Left lobe of liver (tissue), 2 donors: ENCODE data around the gene FZR1. TPM values are rescaled to one million over a fixed set of nuclear protein-coding genes. Genes with fewer than 3 reads are reported as not detected.

ENCODE experiments used
- ATAC-seq: fragments of 200-7000 bp; cut with Tn5 transposase; one replicate; pipeline ENCODE4 v1.9.1; 2020; ENCODE audit warnings: mild to moderate bottlenecking, moderate library complexity
- DNase-seq: peaks from one replicate; pipeline ENCODE4 v3.0.0-alpha.2; 2020; ENCODE audit warnings: low spot score
- total RNA-seq: library from RNA; stranded (reverse); gene quantifications from one replicate; pipeline ENCODE4 v1.2.1, GENCODE V29; 2021
- donor health status: DM: no; HTN: no; CAD: no; lungs with moderate emphysema.
- donor health status: DM: no; HTN: yes; CAD: no.

The FZR1 gene
- total RNA-seq, 1 donor from 2014 or later, result 27.4 TPM

DNA sequence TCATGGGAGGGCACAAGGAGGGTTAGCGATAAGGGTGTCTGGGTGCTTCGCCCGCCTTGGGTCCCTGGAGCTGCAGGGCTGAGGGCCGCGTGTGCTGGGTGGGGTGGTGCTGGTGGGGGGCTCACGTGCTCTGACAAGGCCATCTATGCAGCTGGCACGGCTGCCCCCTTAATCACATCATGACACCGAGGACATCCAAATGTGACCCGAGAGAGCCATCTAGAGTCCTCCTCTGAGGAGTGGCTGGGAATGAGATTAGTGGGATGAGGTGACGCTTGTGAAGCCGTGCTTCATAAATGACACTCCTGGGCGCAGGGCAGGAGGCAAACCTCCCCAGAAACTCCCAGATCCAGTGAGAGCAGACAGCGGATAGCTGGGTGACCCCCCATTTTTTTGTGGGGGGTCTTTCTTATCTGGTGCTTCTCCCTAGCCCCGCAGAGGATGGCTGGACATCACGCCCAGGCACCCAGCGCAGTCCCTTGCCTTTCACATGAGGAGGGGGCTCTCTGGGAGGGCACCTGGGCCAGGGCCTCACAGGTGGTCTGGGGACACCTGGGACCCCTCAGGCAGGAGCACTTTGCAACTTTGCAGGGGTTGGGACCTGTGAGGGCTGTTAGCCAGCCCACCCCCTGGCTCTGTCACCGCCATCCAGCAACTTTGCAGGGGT lies 6.6 kb downstream of the FZR1 start:
- DNase-seq (no peak), ATAC-seq (no peak)

DNA sequence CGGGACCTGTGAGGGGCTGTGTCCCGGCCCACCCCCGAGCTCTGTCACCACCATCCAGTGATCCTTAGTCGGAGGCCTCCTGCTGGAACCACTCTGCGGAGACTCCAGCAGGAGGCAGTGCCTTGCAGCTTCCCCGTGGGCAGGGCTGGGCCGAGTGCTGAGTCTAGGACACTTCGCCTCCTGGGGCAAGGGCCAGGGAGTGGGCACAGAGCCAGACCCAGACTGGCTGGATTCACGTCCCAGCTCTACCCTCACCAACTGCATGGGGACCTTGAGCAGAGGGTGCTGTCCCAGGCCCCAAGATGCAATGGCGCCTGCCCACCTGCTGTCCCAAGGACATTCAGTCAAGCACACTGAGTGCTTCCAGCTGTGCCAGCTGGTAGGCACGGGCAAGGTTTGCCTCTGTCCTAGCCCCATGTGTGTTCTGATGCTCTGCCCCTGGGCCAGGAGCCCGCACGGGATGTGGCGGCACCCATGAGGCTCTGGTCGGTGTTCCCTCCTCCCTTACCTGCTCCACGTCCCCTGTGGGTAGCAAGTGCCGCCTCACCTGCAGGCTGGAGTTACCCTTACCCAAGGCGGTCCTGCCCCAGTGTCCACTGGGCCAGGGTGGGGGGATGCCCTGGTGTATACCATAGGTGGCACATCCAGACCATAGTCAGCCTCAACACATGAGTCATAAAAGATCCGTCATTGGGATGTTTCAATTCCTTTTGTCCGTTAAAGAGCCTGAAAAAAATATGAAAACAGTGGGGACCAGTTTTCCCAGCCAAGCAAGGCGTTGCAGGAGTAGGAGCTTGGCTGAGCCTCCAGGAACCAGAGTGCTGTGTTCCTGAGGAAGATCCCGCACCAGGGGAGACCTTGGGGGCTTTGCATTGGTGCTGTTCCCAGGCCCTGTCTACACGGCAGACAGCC lies 7.4 kb downstream of the FZR1 start:
- peak; percentile 65 for DNase-seq
- ATAC-seq, result peak; percentile 16

DNA sequence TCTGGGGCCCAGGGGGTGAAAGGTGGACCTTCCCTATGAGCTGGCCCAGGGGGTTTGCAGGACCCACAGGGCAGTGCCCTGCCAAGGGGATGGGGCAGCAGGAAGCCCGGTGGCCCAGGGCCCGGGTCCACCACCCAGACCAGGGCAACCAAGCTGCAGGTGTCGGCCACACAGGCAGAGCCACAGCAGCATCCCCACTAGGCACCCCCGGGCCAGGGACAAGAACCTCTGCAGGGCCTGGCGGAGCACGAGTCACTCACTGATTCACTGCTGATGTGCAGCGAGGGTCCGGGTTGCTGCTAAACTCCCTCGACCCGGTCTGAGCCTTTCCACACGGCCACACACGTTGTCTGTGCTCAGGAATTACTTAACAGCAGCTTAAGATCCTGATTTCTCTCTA lies 8.8 kb downstream of the FZR1 start:
- DNase-seq, result no peak
- ATAC-seq, result no peak

DNA sequence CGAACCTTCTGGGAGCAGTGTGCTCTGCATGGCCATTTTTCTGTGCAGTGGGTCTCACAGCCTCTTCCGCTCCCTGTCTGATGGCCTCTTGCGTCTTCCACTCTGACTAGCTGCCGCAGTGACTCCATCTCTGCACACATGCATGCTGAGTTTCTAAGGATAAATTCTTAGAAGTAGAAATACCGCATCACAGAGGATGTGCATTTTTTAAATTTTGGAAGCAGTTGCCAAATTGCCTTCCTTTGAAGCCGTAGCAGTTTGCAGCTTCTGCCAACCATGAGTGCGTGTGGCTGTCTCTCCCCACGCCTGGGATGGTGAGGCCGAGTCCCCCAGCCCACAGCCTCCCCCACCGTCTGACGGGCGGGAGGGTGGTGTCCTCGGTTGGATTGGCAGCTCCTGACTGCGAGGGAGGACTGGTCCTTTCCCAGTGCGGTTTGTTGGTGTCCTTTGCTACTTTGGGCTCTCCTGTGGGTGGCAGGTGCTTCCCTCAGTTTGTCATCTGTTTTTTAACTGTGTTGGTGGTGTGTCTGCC lies 9.8 kb downstream of the FZR1 start:
- ATAC-seq (peak; percentile 3), DNase-seq (no peak)

DNA sequence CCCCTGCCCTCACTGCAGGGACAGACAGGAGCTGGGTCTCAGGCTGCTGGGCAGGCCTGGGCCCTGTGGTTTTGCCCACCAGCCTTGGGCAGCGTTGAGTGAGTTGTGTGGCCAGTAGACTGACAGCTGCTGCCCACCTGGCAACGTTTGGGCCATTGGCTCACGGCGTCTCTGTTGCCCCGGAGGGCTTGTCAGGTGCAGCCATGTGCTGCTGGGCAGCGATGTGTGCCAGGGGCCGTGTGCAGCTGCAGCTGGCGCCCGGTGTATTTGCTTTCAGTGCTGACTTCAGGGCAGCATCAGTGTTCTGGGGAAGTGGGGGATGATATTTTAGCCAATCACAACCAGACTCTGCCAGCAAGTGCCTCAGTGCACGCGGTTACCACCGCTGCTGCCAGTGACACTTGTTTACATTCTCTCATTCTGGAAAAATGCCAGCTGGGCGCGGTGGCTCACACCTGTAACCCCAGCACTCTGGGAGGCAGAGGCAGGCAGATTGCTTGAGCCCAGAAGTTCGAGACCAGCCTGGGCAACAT lies 10.6 kb downstream of the FZR1 start:
- peak; percentile 81 for ATAC-seq
- peak; percentile 90 for DNase-seq

DNA sequence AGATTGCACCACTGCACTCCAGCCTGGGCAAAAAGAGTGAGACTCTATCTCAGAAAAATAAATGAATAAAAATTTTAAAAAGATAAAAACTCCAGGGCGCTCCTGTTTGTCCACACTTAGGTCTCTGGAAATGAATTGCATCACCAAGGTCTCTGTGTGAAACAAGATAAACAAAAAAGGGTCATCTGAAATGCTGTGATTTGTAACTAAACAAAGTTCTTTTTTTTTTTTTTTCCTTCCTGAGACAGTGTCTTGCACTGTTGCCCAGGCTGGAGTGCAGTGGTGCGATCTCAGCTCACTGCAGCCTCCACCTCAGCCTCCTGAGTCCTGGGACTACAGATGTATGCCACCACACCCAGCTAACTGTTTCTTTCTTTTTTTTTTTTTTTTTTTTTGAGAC lies 11.5 kb downstream of the FZR1 start:
- DNase-seq (no peak), ATAC-seq (peak; percentile 31)

DNA sequence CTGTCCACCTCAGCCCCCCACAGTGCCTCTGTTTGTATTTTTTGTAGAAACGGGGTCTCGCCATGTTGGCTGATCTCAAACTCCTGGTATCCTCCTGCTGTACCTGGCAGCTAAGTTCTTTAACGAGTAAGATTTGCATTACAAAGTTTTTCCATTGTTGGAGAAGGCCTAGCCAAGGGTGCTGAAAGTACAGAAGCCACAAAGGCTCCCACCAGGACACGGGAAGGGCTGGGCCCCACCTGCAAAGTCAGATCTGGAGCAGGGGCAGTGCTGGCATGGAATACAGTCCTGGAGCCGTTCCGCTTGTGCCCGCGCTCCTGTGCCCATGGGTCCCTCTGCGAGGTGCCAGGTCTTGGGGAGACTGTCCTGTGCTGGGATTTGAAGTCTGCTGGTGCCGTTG lies 12.1 kb downstream of the FZR1 start:
- DNase-seq, result no peak
- no peak for ATAC-seq

DNA sequence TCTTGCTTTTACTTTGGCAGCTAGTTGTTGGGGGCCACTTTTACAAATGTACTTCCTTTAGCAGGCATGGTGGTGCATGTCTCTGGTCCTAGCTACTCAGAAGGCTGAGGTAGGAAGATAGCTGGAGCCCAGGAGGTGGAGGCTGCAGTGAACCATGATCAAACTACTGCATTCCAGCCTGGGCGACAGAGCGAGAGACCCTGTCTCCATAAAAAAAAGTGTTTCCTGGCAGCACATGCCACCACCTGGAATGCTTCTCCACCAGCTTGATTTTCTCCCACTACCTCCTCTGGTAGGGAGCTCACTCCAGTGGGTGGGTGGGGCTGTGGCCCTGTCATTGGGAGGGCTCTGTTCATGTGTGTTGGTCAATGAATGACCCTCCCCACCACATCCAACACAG lies 12.5 kb downstream of the FZR1 start:
- DNase-seq, result no peak
- no peak for ATAC-seq

DNA sequence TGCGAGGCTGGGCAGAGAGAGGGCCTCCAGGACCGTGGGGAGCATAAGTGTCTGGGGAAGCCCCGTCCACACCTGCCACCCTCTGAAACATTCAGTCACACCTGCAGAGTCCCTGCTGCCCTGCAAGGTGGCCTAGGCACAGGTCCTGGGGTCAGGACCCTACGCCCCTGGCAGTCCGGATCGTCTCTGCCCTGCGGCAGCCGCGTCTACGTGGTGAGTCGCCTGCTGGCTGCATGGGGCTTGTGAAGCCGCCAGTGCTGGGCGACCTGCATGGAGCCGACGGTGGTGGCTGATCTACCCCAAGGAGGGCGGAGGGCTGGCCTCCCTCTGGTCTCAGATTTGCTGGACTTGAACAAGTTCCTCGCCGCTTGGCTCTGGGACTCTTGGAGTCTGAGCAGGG lies 13.0 kb downstream of the FZR1 start:
- ATAC-seq (no peak), DNase-seq (no peak)

DNA sequence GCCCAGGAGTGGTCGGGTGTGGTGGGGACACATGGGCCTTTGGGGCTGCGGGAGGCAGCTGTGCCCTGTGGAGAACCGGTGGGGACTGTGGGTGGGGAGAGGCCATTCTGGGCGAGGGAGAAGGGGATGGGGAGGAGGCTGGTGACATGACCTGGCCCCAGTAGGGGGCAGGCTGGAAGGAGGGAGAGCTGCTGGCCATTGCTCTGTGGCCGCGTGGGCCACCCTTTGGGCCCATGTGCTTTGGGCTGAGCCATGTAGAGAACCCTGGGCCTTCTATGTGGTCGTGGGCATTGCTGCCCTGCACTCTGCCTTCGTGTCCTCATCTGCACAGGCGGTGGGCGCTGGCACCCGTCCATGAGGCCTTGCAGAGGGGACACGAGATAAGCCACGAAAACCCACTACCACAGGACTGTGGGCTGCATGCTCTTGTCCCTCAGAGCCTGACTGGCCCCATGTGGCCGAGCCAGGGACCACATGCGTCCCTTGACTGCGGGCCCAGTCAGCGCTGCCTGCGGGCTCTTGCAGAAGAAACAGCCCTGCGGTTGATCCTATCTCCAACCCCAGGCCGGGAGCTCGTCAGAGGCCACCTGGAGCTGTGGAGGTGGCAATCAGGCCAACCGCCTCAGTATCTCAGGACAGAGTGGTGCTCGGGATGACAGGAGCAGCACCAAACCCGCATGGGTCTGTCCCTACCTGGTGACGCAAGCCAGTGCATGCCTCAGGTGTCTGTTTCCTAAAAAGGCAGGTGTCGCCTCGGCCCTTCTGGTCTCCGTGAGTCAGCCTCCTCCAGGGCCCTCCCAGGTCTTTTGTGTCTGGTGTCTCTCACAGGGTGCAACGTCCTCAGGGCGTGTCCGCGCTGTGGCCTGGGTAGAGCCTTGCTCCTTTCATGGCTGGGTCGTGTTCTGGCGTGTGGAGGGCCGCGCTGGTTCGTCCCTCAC lies 14.3 kb downstream of the FZR1 start:
- ATAC-seq (no peak), DNase-seq (no peak)

DNA sequence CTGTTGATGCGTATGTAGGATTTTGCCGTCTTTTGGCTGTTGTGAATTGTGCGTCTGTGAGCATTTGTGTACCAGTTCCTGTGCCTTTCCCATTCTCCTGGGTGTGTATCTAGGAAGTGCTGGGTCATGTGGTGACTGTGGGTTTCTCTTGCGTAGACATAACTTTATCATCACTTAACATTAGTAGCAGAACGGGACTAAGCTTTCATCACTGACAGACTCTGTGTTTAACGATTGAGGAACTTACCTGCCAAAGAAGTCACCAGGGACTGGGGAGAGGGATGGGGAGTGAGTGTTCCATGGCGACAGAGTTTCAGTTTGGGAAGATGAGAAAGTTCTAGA lies 15.0 kb downstream of the FZR1 start:
- ATAC-seq (no peak), DNase-seq (no peak)

DNA sequence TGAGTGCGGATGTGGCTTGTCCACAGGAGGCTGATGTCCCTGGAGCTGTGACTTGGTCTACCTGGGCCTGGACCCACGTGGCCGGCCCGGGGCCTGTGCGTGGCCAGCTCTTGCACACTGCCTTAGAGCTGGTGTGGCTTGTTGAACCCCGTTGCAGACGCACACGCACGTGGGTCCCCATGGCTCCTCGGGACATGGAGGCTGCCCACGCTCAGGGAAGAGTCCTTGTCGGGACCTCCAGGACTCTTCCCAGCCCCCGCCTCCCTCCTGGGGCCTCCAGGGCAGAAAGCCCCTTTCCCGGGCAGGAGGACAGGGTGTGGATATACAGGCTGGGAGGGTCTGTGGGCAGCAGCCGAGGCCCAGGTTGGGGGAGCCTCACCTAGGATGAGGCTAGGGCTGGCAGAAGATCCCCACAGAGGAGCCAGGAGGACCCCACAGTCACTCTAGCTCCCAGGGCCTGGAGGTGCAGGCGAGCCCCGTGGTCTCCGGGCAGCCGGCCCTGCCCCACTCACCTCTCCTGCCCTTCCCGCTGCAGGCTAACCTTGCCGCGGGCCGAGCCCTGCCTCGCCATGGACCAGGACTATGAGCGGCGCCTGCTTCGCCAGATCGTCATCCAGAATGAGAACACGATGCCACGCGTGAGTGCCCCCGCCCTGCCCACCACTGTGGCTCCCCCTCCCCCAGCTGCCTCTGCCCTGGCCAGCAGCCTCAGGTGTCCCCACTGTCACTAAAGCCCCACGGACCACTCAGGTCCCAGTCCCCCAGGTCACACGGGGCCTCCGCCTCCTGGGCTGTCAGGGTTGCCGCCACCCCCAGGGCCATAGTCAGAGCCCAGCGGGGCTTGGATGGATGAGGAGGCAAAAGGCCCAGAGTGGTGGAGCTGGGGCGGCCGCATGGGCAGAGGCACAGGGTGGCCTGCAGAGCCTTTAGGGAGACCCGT lies 16.6 kb downstream of the FZR1 start:
- DNase-seq (no peak), ATAC-seq (no peak)

DNA sequence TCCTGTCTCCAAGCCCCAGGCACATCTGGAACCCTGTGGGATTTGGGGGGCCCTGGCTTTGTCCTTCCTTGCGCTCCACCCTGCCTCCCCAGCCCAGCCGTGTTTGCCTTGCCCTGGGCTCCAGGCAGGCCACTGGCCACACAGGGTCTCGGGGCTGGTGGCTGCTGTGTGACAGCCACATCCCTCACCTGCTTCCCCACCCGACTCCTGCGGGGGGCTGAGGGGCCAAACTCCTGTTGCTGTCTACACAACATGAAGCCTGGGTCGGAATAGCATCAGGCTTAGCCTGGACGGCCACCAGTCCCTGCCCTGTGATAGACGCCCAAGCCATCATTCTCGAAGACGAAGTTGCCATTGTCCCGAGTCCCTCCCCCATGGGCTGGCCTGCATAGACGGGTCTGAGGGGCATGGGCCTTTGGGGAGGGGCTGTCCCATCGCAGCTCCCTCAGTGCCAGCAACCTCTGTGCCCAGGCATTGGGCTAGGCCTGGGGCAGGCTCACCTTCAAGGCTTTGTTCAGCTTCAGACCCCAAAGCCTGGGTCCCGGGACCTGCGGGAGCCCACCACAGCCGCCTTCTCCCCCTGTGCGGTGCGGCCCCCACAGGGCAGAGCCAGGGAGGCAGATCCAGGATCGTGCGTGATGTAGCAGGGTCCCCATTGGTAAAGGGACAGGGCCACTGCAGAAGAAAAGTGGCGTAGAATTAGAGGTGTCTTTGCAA lies 17.4 kb downstream of the FZR1 start:
- ATAC-seq (no peak), DNase-seq (no peak)

DNA sequence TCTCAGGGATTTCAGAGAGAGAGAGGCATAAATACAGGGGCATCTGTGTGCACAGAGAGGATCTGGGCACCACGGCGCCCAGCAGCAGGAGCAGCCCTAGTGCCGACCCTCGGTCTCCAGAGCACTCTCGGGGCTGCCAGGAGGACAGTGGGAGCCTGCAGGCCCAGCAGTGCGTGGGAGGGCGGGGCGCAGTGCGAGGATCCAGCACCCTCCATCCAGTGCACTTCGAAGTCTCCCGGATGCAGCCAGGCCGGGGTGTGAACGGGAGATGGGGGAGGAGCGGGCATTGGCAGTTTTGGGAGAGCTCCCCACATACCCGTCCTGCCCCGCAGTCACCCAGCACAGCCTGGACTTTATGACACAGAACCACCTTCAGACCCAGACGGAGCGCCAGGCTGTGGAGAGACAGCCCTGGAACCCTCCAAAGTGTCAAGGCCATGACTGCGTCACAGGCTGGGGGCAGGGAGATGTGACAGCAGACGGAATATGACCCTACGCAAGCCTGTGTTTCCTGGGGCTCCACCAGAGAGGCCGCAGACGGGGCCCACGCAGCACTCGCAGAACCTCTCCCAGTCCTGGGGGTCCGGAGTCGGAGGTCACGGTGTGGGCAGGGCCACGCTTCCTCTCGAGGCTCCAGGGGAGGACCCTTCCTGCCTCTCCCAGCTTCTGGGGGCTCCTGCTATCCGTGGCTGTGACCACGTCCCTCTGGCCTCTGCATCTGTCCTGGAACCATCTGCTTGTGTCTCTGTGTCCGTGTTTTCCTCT lies 18.1 kb downstream of the FZR1 start:
- peak; percentile 71 for DNase-seq
- peak; percentile 64 for ATAC-seq

DNA sequence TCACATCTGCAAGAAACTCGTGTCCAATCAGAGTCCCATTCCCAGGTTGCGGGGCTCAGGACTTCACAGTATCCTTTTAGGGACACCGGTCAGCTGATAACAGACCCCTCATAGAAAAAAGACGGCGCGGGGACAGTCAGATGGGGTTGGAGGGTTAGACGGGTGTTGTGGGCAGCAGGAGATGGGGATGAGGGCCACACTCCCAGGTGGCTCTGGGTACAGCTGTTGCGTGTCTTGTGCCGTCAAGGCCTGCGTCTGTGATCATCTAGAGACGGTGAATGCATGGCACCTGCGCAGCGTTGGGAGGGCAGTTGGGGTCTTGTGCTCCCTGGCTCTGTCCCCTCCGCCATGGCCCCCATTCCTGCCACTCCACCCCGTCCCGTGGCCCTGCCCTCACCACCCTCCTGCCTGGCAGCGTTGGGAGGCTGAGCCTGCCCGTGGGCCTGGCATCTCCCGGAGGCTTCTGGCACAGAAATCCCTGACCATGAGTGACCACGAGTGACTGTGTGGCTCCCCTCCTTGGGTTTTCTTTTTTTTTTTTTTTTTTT lies 18.9 kb downstream of the FZR1 start:
- ATAC-seq (no peak), DNase-seq (no peak)

DNA sequence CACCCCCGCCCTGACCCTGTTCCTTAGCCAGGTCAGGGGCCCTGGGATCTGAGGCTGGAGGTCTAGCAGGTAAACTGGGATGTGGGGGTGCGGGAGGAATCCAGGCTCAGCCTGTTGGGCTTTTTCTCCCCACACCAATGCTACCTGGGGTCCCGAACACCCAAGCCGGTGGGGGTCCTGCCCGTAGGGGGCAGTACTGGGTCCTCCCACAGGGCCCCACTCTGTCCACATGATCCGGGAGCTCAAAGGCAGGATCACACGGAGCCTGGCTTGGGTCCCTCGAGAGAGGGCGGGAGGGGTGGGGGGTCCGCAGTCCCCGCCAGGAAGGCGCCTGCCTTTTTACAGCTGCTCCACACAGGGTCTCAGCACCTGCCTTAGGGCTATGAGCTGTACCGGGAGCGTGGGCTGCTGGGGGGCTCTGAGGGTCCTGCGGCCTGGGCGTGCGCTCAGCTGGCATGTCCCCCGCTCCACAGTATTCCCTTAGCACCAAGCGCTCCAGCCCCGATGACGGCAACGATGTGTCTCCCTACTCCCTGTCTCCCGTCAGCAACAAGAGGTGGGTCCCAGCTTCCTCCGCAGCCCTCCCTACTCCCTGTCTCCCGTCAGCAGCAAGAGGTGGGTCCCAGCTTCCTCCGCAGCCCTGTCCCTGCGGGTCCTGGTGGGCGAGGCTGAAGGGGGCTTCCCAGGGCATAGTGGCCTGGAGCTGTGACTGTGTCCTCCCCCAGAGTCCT lies 20.6 kb downstream of the FZR1 start:
- no peak for ATAC-seq
- DNase-seq, result no peak

DNA sequence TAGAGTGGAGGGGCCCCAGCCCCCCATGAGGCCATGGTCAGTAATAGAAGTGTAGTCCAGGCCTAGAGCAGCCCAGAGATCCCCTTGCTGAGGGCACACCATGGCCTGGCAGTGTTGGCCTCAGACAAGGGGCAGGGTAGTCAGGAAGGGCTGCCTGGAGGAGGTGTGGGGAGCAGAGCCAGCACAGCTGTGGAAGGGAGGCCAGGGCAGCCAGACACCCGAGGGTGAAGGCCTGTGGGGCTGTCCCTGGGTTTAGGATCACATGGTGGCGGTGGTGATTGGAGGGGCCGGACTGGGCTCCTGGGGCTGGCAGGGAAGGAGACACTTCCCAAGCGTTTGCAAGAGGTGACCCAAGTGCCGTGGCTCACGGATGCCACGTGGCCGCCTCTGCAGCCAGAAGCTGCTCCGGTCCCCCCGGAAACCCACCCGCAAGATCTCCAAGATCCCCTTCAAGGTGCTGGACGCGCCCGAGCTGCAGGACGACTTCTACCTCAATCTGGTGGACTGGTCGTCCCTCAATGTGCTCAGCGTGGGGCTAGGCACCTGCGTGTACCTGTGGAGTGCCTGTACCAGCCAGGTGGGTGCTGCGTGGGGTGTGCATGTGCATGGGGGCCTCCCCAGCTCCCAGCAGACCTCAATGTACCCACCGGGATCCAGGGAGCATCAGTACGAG lies 21.3 kb downstream of the FZR1 start:
- DNase-seq, result no peak
- ATAC-seq, result no peak
